ENCODE data around the gene SARDH. TPM values are rescaled to one million over a fixed set of nuclear protein-coding genes. Genes with fewer than 3 reads are reported as not detected.
"Not testable (repeated sequence)": the region's sequence is repeated elsewhere in the genome, so short reads cannot be mapped to it uniquely, and the experiment has no call there.

SARDH gene
- polyA plus RNA-seq, 10 donors = 3.0 to 7.1 (median 4.6) TPM

GRCh38 chr9:133760713-133761290 lies 22.6 kb upstream of the SARDH start:
- DNase-seq = no peak

GRCh38 chr9:133759946-133760345 lies 21.8 kb upstream of the SARDH start:
- DNase-seq = no peak

- no peak for DNase-seq
Observed at GRCh38 chr9:133759146-133759900, 21.2 kb upstream of the SARDH start.

GRCh38 chr9:133758228-133758627 lies 20.1 kb upstream of the SARDH start:
- no peak for DNase-seq

GRCh38 chr9:133754688-133755227 lies 16.6 kb upstream of the SARDH start:
- no peak for DNase-seq

GRCh38 chr9:133754187-133754586 lies 16.0 kb upstream of the SARDH start:
- DNase-seq = no peak

- no peak for DNase-seq
Observed at GRCh38 chr9:133752739-133753446, 14.7 kb upstream of the SARDH start.

GRCh38 chr9:133750982-133751649 lies 13.0 kb upstream of the SARDH start:
- no peak for DNase-seq

- no peak for DNase-seq
Observed at GRCh38 chr9:133747309-133747708, 9.2 kb upstream of the SARDH start.

GRCh38 chr9:133744528-133744927 lies 6.4 kb upstream of the SARDH start:
- DNase-seq = not testable (repeated sequence)

- DNase-seq = peak; percentile 54 to 80 (median 69)
Observed at GRCh38 chr9:133742849-133743444, 4.8 kb upstream of the SARDH start.

GRCh38 chr9:133742251-133742650 lies 4.1 kb upstream of the SARDH start:
- DNase-seq = no peak

- DNase-seq = no peak
Observed at GRCh38 chr9:133741716-133742115, 3.6 kb upstream of the SARDH start.

- no peak for DNase-seq
Observed at GRCh38 chr9:133740911-133741310, 2.8 kb upstream of the SARDH start.

- no peak for DNase-seq
Observed at GRCh38 chr9:133739408-133740280, 1.5 kb upstream of the SARDH start.

GRCh38 chr9:133738640-133739225 lies 581 bp upstream of the SARDH start:
- no peak for DNase-seq

- peak in 2 of 3 donors; percentile 59 to 68 for DNase-seq
Observed at GRCh38 chr9:133737071-133737773, 930 bp downstream of the SARDH start.

- no peak for DNase-seq
Observed at GRCh38 chr9:133735931-133736330, 2.2 kb downstream of the SARDH start.

- no peak for DNase-seq
Observed at GRCh38 chr9:133735415-133735775, 2.8 kb downstream of the SARDH start.
